AG09319 (cell line): ENCODE measurements around the gene SULT1A4.
"Not testable (repeated sequence)": the region's sequence is repeated elsewhere in the genome, so short reads cannot be mapped to it uniquely, and the experiment has no call there.

Experiments used
- DNase-seq: peaks from one replicate; pipeline ENCODE4 v3.0.0-alpha.2; 2010; ENCODE audit warnings: low read depth; ENCODE audit errors: extremely low read depth

Gene SULT1A4

DNA sequence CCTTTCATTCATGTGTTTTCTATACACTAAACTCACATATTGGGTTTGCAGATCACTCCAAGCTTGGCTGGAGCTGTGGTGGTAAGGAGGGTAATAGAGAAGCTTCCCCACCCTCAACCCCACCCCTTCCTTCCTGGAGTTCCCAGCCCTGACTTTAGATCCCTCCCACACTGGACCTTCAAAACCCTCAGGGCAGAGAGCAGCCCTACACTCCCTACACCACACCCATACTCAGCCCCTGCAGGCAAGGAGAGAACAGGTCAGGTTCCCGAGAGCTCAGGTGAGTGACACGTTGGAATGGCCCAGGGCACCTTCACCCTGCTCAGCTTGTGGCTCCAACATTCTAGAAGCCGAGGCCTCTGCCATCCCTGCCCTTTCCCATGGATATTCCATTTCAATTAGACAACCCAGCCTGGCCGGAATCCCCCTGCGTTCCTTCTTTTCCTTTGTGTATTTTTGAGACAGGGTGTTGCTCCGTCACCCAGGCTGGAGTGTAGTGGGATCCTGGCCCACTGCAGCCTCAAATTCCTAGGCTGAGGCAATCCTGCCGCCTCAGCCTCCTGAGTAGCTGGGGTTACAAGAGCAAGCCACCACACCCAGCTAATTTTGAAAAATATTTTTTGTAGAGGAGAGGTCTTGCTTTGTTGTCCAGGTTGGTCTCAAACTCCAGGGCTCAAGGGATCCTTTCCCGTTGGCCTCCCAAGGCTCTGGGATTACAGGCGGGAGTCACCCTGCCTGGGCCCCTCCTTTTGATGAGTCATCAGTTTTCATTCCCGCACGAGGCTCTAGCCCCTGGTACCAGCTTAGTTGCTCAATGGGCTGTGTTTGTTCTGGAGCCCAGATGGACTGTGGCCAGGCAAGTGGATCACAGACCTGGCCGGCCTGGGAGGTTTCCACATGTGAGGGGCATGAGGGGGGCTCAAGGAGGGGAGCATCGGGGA is at the start of gene SULT1A4:
TSS of gene SULT1A4 (plus strand) at position 208 of the 941 bp plus-strand sequence. CDS start 1,473 bp downstream, outside the sequence.
- not testable (repeated sequence) for DNase-seq

DNA sequence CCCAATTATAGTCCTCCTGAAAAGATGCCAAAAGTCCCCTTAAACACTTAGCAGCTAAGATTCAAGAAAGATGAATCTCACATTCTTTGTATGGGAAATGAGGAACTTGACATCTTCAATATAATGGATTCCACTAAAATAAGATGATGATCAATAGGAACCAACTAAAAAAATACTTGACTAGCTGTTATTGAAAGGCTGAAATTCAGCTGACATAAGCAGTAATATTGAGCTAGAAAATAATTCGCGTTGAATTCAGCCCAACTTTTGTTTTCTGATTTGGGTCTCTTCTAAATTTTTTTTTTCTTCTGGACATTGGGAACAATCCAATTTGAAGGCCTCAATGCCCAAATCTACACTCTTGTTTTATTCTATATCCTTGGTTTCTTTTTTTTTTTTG is 36.1 kb upstream of the SULT1A4 start:
- DNase-seq: not testable (repeated sequence)

DNA sequence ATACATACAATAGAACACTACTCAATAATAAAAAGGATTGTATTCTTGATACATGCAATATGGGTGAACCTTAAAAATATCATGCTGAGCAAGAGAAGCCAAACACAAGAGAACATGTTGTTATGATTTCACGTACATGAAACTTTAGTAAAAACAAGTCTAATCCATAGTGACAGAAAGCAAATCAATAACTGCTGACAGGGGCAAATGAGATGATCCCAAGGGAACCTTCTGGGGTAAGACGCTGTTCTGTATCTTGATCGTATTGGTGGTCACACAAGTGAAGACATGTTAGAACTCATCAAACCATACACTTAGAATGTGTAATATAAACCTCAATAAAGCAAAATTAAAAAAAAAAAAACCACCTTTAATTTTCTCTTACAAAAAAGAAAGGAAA is 34.3 kb upstream of the SULT1A4 start:
- not testable (repeated sequence) for DNase-seq

DNA sequence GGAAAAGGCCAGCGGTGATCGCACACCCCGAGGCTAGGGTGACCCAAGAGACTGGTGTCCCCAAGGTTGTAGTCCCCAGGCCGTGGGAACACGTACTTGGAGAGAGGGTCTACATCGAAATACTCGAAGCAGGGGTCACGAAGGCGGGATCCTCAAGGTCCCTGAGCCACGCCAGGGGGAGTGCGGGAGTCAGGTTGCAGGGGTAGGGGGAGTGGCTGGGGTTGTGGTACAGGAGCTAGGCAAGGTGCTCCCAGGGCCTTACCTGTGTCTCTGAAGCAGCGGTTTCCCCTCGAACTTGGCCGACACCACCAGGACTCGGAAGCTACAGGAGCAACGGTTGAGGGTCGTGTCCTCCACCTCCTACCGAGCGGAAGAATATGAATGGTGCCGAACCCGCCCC is 6.0 kb upstream of the SULT1A4 start:
- not testable (repeated sequence) for DNase-seq

DNA sequence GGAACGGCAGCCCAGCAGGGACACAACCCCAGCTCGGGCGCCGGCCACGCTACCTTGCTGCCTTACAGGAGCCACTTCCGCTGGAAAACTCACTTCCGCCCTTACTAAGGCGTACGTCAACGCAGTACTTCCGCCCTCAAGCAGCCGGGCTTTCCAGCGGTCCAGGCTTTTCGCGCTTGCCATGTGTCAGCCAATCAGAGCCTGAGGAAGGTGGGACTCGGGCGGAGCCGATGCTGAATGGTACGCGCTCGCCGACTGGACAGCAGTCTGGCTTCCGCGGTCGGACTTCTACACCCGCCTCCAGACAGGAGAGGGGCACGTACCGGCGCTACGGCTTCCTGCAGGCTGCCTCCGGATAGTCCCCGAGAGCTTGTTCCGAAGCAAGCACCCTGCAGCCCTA is 5.4 kb upstream of the SULT1A4 start, which contains the start of the genes BOLA2 and SLX1B:
TSS of gene BOLA2 (minus strand) at position 83 of the 400 bp plus-strand sequence. CDS start 98 bp downstream, outside the sequence.
TSS of gene SLX1B (plus strand) at position 265 of the 400 bp plus-strand sequence.
- DNase-seq: not testable (repeated sequence)

DNA sequence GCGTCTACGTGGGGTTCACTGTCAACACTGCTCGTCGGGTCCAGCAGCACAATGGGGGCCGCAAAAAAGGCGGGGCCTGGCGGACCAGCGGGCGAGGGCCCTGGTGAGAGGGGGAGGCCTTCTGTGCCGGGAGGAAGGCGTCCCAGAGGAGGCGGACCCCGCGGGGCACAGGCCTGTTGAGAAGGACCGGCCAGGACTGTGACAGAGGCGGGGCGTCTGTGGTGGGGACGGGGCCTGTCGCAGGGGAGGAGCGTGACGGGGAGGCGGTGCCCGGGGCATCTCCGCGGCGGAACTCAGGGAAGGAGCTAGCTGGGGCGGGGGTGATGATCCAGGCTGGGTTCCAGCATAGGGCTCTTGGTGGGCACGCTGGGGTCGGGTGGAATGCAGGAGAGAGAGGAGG is 4.9 kb upstream of the SULT1A4 start:
- DNase-seq: not testable (repeated sequence)

DNA sequence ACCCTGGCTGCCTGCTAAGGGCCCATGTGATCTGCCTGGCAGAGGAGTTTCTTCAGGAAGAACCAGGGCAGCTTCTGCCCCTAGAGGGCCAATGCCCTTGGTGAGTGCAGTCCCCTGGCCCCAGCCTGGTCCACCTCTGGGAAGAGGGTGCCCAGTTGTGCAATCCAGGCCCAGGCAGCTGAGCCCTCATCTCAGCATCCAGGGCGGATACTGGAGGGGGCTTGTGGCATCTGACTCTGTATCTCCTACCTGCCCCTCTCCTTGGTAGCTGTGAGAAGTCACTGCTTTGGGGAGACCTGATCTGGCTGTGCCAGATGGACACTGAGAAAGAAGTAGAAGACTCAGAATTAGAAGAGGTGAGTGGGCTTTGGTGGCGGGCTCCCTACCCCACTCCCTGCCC is 2.1 kb upstream of the SULT1A4 start:
- not testable (repeated sequence) for DNase-seq

DNA sequence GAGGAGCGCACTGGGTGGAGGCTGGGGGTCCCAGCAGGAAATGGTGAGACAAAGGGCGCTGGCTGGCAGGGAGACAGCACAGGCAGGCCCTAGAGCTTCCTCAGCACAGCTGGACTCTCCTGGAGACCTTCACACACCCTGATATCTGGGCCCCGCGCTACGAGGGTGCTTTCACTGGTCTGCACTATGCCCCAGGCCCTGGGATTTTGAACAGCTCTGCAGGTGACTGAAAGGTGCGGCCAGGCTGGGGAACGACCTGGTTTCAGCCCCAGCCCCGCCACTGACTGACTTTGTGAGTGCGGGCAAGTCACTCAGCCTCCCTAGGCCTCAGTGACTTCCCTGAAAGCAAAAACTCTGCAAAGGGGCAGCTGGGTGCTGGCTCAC is 926 bp downstream of the SULT1A4 start:
- not testable (repeated sequence) for DNase-seq

DNA sequence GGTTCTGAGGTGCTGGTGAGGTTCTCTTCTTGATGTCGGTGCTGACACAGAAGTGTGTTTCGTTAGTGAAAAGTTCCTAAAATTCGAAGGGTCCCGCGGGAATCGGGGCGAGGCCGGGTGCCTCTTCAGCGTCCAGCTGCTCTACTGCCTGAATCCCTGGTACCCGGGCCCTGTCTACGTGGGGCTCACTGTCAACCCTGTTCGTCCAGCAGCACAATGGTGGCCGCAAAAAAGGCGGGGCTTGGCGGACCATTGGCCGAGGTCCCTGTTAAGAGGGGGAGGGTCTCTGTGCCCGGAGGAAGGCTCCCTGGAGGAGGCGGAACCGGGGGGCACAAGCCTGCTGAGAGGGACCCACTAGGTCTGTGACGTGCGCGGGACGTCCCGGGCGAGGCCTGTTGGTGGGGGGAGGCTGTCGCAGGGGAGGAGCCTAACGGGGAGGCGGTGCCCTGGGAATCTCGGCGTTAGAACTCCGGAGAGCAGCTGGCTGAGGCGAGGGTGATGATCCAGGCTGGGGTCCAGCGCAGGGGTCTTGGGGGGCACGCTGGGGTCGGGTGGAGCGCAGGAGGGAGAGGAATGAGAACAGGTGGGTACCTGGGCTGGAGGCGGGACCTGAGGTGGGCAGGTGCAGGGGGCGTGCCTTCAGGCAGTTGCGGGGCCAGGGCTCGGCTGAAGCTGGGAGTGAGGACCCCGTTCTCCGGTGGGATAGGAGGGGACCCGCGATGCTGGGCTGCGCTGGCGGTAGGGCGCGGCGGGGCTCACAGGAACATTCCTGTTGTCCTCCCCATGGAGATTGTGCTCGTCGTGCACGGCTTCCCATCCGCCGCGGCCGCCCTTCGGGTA is 6.5 kb downstream of the SULT1A4 start:
- not testable (repeated sequence) for DNase-seq

DNA sequence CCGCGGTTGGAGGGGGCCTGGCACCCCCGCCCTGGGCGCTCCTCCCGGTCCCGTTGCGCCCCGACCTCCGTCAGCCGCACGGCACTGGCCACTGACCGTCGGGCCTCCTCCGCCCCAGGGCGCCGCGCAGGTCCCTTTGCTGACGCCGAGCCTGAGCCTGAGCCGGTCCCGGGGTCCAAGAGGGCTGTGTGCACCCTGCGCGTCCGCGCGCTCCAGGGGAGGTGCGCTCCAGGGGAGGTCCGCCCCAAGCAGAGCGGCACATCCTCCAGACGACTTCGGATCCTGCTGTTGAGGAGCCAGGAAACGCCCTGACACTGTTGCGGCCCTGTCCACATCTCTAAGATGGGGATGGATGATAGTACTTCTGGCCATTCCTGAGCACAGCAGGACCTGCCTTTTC is 7.2 kb downstream of the SULT1A4 start:
- DNase-seq: not testable (repeated sequence)

DNA sequence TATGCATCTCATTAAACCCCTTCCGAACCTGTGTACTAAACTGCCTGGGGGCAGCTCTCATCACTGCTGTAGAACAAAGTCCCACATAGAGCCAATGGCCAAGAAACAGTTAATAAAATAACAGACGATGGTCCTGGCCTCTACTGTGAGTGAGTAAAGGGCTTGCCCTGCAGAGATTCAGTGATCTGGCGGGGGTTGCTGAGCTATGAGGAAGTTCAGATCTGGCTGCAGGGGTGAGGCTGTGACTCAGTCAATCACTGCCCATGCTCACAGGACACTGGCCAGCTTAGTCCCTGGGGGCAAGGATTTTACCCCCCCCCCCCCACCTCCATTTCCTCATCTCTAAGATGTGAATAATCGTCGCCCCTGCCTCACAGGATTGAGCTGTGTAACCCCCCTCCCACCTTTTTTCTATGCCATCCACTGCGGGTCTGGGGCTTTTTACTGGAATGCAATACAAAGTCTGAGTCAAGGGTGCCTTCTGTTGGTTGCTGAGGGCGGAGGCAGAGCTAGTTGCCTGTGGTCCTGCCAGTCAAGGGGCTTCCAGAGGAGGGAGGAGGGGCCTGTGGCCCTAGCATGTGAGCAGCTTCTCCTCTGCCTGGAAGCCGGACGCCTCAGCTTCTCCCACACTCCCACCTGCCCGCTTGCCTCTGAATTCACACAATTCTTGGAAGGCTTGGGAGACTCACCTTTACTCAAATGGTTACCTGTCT is 8.1 kb downstream of the SULT1A4 start:
- DNase-seq: not testable (repeated sequence)

DNA sequence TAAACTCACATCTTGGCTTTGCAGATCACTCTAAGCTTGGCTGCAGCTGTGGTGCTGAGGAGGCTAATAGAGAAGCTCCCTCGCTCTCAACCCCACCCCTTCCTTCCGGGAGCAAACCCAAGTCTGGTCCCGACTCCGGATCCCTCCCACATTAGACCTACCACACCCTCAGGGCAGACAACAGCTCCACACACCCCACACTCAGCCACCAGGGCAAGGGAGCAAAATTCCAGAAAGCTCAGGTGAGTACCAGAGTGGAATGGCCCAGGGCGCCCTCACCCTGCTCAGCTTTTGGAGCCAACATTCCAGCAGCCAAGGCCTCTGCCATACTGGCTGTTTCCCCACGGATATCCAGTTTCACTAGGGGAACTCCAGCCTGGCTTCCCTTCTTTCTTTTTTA is 9.9 kb downstream of the SULT1A4 start:
- DNase-seq: not testable (repeated sequence)

DNA sequence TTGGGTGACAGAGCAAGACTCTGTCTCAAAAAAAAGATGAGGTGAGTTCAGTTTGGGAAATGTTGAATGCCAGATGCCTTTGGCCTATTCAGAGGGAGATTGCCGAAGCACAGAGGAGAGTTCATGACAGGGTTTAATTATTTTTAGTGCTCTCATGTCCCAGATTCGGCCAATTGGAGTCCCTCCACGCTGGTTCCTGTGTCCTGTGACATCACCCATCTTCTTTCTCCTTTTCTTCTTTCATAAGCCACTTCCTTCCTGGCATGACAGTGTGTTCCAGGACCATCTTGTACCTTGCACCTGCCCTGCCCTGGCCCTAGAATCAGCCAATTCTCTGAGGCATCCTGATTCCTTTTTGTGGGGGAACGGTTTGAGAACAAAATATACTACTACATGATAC is 12.4 kb downstream of the SULT1A4 start:
- not testable (repeated sequence) for DNase-seq

DNA sequence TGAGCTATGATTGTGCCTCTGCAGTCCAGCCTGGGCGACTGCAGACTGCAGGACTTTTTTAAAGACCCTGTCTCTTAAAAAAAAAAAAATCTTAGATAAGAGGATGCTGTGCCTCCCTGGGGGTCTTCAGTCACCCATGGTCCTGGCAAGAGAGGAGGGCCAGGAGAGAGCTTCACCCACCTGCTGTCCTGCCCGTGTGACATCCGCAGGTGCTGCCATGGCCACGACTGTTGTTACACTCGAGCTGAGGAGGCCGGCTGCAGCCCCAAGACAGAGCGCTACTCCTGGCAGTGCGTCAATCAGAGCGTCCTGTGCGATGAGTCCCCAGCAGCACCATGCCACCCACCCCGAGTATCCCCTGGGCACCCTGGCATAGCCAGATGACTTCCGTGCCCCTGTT is 22.6 kb downstream of the SULT1A4 start:
- DNase-seq: not testable (repeated sequence)

DNA sequence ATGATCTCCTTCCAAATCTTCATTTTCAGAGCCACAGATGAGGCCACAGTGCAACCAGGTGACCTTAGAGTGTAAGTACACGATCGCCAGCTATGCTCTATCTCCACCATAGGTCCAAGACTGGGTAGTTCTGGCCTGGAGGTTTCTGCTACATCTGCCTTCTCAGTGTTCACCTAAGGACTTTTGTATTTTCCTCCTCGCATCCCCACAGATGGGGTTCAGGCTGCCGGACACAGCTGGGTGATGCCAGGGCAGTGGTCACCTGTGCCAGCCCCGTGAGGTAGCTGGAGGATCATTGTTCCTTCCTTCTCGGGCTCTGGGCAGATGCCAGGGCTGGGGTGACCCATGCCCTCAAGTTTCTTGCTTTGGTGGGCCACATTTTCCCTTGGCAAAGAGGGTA is 46.6 kb downstream of the SULT1A4 start, which contains the start of gene NPIPB12:
TSS of gene NPIPB12 (minus strand) at position 101 of the 400 bp plus-strand sequence.
- DNase-seq: not testable (repeated sequence)
